NCI-H1417 treated with DMSO at 0.1 percent for 48 hours (cell line): ENCODE results near the gene SULF2.

Experiments used
- DNase-seq: peaks from one replicate; lab custom pipeline; 2025; lab: John Stamatoyannopoulos, UW

The SULF2 gene

GRCh38 chr20:47760686-47761481 is 24.4 kb downstream of the SULF2 start:
- DNase-seq = no peak

GRCh38 chr20:47758517-47759450 is 26.5 kb downstream of the SULF2 start:
- DNase-seq = no peak

GRCh38 chr20:47757145-47758035 is 27.9 kb downstream of the SULF2 start:
- DNase-seq = no peak

- no peak for DNase-seq
Measured at GRCh38 chr20:47754946-47755652, 30.2 kb downstream of the SULF2 start.

DNA sequence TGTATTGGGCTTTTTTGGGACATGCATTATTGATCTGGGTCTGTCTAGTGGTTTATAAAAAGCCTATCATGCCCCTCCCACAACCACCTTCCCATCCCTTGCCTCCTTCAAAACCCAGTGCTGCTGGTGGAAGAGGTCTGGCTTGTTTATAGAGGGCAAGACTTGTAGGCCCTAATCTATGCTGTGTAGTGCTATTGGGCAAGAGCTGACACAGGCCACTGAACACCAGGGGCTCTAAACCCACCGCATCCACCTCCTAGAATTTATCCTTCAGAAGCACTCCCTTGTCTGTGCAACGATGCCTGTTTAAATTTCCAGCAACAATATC is 30.9 kb downstream of the SULF2 start:
- no peak for DNase-seq

DNA sequence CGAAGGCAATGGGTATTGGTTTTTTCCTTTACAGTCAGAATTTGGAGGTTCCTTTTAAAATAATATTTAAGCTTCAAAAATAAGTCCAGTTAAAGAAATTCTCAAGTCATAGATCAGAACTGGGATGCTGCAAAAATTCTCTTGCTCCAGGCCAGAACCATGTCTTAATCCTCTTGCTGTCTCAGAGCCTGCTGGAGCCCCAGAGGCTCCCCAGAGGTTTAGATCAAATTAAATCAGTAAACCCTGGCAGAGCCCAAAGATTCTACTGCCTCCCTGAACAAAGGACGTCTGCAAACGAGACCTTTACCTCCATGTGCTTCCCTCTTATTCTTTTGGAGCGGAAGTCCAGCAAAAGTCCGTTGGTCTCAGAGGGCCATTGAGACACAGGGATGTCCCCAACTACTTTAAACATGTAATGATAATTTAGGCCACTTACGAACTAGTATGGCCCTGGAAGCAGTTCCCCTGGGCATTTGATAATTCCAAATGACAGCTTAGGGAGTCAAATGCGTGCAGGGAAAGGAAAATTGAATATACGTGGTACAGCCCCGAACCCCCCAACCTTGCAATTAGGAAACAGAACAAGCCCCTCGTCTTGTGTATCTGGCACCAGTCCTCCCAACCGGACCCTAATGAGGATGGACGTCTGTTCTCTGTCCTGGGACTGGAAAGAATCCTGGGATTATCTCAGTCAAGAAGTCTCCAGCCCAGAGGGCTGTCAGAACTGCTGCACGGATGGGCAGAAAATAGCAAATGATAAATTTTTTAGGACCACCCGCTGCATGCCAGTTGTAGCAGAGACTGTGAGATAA is 31.5 kb downstream of the SULF2 start:
- no peak for DNase-seq

- no peak for DNase-seq
Measured at GRCh38 chr20:47751449-47751848, 33.8 kb downstream of the SULF2 start.

DNA sequence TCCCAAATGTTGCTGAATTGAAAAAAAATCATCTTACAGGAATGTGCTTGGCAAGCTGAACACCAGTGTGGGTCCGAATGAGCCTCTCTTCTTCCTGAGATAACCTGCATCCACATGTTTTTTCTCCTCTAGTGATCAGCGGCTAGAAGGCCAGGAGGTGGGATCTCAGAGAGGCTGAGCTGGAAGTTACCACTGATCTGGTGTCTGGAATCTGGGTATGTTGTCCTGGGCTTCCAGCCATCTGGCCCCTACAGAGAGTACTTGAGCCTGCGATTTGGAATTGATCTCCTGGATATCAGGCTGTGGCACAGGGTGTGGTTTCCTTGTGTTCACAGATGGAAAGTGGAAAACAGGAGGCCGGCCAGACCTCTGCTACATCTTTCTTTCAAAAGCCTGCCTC is 35.9 kb downstream of the SULF2 start:
- DNase-seq = no peak

- no peak for DNase-seq
Measured at GRCh38 chr20:47748823-47749222, 36.5 kb downstream of the SULF2 start.

DNA sequence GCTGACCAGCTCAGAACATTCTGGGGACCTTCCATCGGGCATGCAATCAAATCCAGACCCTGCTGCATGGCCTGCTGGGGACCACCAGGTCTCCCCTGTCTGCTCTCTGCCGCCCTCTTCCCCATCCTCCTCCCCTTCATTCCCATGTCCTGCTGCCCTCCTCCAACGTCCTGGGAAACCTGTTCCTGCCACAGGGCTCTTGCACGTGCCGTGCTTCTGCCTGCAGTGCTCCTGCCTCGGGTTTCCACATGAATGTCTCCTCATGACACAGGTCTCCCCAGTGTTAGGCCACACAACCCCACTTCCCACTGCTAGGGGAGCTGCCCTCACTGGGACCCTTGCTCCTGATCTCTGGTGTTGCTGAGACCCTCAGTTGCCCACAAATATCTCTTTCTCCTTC is 37.2 kb downstream of the SULF2 start:
- no peak for DNase-seq

DNA sequence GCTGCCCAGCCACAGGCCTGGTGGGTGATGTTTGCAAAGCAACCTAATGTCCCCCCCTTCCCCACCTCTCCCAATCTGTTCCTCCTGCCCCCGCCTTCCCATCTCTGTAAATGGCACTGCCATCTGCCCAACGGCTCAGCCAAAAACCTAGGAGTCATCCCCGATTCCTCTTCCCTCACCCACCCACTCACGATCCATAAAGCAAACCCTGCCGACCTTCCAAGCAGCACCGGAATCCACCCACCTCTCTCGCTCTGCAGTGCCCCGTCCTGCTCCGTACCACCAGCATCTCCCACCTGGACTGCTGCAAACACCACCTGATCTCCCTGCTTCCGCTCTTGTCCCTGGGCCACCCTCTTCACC is 37.6 kb downstream of the SULF2 start:
- no peak for DNase-seq

- no peak for DNase-seq
Measured at GRCh38 chr20:47744803-47745202, 40.5 kb downstream of the SULF2 start.

GRCh38 chr20:47743671-47744070 is 41.6 kb downstream of the SULF2 start:
- DNase-seq = no peak

GRCh38 chr20:47741669-47742608 is 43.3 kb downstream of the SULF2 start:
- DNase-seq = no peak

DNA sequence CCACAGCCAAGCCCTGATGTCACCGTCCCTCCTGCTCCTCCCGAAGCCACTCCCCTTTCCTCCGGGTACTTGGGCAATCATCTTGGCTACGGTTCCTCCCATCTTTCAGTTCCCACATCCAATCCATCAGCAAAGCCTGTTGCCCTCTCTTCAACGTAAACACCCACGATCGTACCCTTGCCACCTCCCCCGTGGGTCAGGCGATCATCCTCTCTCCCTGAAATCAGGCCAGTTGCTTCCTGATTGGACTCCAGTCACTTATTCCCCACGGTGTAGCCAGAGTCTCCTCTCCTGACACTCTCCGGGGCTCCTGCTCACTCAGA is 44.5 kb downstream of the SULF2 start:
- no peak for DNase-seq

GRCh38 chr20:47740121-47740861 is 45.0 kb downstream of the SULF2 start:
- DNase-seq = no peak

GRCh38 chr20:47737923-47738322 is 47.4 kb downstream of the SULF2 start:
- DNase-seq = no peak

GRCh38 chr20:47736570-47737152 is 48.6 kb downstream of the SULF2 start:
- no peak for DNase-seq
